OCI-LY3 (cell line): Measurements from ENCODE around the gene ALDOB.
A peak's percentile ranks its signal among the peaks of the same experiment; 100 is the strongest.

Experiments
- H2AFZ ChIP-seq: fragments of 200-600, 300-600 bp; shearing (Covaris generic); 2 replicates; pipeline ENCODE4 v1.6.0; 2014; ENCODE audit warnings: antibody characterized with exemption, low read depth, low read length
- H3K27ac ChIP-seq: fragments of 200-600, 300-600 bp; sonication (generic); 2 replicates; pipeline ENCODE4 v1.5.1; 2014; ENCODE audit warnings: mild to moderate bottlenecking, low read length, moderate library complexity, mixed read lengths
- H3K27me3 ChIP-seq: fragments of 200-600, 300-600 bp; sonication (generic); 2 replicates; pipeline ENCODE4 v1.6.1; 2014; ENCODE audit warnings: low read depth, low read length, mixed read lengths
- H3K36me3 ChIP-seq: fragments of 200-600, 300-600 bp; sonication (generic); replicated peaks from 2 replicates; pipeline ENCODE3; 2014; ENCODE audit warnings: low read depth, low read length, mixed read lengths
- H3K4me1 ChIP-seq: fragments of 300-600, 200-600 bp; sonication (generic); 2 replicates; pipeline ENCODE4 v1.6.1; 2014; ENCODE audit warnings: low read length, mixed read lengths
- H3K4me2 ChIP-seq: fragments of 200-600, 300-600 bp; sonication (generic); 2 replicates; pipeline ENCODE4 v1.6.1; 2014; ENCODE audit warnings: low read length, mixed read lengths
- H3K4me3 ChIP-seq: fragments of 300-600, 200-600 bp; sonication (generic); 2 replicates; pipeline ENCODE4 v1.5.1; 2014; ENCODE audit warnings: antibody characterized with exemption, mild to moderate bottlenecking, low read length, moderate library complexity
- H3K79me2 ChIP-seq: fragments of 300-600, 200-600 bp; shearing (Covaris generic); 2 replicates; pipeline ENCODE4 v1.6.1; 2014; ENCODE audit warnings: mild to moderate bottlenecking, low read length, mixed read lengths
- H3K9ac ChIP-seq: fragments of 300-600, 200-600 bp; shearing (Covaris generic); 2 replicates; pipeline ENCODE4 v1.6.0; 2014; ENCODE audit warnings: mild to moderate bottlenecking, low read length, moderate library complexity
- H3K9me3 ChIP-seq: fragments of 200-600, 300-600 bp; shearing (Covaris generic); 2 replicates; pipeline ENCODE4 v1.6.1; 2014; ENCODE audit warnings: low read length, mixed read lengths; ENCODE audit not compliant: insufficient read depth
- H4K20me1 ChIP-seq: fragments of 200-600, 300-600 bp; sonication (generic); 2 replicates; pipeline ENCODE4 v1.6.1; 2016; ENCODE audit warnings: low read length, mixed read lengths; ENCODE audit not compliant: insufficient read depth
- EZH2phosphoT487 ChIP-seq: fragments of 200-600 bp; shearing (Covaris generic); IDR thresholded peaks from 2 replicates; pipeline ENCODE4 v1.6.1; 2018; ENCODE audit warnings: antibody characterized with exemption, mixed run types, low read depth
- TF ChIP-seq, protein P1 (sequence below): fragments of 200-600, 300-600 bp; sonication (generic); IDR thresholded peaks from 2 replicates; pipeline ENCODE4 v1.5.1; 2014; ENCODE audit warnings: antibody characterized with exemption, low read length, low read depth

Gene ALDOB

DNA sequence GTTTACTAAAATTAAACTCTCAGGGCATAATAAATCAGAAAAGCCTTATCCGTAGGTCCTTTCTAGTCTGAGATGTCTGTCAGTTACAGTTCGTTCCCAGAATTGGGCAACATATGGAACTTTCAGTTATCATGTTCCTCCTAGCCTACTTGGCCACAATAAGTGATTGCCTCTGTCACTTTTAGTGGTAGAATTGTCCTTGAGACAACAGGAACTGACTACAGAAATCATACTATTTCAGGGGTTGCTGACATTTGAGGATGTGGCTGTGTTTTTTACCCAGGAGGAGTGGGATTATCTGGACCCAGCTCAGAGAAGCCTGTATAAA lies 36.0 kb downstream of the ALDOB start:
- Histone ChIP-seq H3K4me1 (peaks cover 17% of the 10 kb centered on the region), H3K9ac (peak overlapping the region; percentile 83), H3K27me3 (no peaks in the 10 kb centered on the region), H3K4me2 (peak overlapping the region; percentile 96), H3K27ac (no peak overlapping the region), H3K4me3 (peak overlapping the region; percentile 90), H4K20me1 (no peaks in the 10 kb centered on the region; the same call in 1 of the 2 replicates), H3K79me2 (peaks cover 59% of the 10 kb centered on the region), H3K36me3 (peaks cover 70% of the 10 kb centered on the region), H3K9me3 (peaks cover 3% of the 10 kb centered on the region; the same call in 1 of the 2 replicates), H2AFZ (no peak overlapping the region)
- TF ChIP-seq, protein P1, sequence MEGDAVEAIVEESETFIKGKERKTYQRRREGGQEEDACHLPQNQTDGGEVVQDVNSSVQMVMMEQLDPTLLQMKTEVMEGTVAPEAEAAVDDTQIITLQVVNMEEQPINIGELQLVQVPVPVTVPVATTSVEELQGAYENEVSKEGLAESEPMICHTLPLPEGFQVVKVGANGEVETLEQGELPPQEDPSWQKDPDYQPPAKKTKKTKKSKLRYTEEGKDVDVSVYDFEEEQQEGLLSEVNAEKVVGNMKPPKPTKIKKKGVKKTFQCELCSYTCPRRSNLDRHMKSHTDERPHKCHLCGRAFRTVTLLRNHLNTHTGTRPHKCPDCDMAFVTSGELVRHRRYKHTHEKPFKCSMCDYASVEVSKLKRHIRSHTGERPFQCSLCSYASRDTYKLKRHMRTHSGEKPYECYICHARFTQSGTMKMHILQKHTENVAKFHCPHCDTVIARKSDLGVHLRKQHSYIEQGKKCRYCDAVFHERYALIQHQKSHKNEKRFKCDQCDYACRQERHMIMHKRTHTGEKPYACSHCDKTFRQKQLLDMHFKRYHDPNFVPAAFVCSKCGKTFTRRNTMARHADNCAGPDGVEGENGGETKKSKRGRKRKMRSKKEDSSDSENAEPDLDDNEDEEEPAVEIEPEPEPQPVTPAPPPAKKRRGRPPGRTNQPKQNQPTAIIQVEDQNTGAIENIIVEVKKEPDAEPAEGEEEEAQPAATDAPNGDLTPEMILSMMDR = no peak
- no peak for TF ChIP-seq EZH2phosphoT487

DNA sequence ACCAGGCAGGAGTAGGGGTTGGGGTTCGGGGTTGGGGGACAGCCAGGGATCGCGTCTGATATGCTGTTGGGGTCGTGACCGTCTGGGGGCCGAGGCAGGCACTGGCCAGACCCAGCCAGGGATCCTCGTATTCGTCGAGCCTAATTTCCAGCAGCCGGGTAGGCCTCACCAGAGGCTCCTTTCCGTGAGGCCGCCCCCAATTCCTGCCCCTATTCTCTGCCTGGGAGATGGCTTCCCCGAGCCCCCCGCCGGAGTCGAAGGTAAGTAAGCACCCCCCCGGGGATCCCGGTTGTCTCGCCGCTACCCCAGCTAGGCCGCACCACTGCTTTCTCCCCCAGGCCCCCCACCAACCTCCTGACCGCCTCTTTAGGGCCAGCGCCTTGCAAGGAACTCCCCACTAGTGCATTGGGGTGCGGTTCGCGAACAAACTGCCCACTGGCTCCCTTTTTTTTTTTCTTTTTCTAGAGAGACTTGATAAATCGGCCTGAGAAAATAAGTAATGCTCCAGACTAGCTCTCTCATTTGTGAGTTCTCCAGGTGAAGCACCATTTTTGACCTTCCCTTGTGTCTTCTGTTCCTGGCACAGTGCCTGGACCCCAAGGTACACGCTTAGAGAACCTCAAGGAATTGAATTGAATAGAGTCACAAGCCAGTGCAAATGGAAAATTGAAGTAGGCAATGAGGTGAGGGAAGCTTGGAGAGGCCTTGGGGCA lies 36.5 kb downstream of the ALDOB start:
- Histone ChIP-seq H3K4me3 (peak overlapping the region; percentile 90), H3K9me3 (peaks cover 3% of the 10 kb centered on the region; the same call in 1 of the 2 replicates), H3K4me1 (peaks cover 17% of the 10 kb centered on the region), H3K27me3 (no peaks in the 10 kb centered on the region), H3K79me2 (peaks cover 64% of the 10 kb centered on the region), H3K4me2 (peak overlapping the region; percentile 96), H3K27ac (peak overlapping the region; percentile 34), H2AFZ (no peak overlapping the region), H4K20me1 (no peaks in the 10 kb centered on the region; the same call in 1 of the 2 replicates), H3K36me3 (peaks cover 70% of the 10 kb centered on the region), H3K9ac (peak overlapping the region; percentile 83)
- no peak for TF ChIP-seq EZH2phosphoT487
- TF ChIP-seq, protein P1 = no peak

DNA sequence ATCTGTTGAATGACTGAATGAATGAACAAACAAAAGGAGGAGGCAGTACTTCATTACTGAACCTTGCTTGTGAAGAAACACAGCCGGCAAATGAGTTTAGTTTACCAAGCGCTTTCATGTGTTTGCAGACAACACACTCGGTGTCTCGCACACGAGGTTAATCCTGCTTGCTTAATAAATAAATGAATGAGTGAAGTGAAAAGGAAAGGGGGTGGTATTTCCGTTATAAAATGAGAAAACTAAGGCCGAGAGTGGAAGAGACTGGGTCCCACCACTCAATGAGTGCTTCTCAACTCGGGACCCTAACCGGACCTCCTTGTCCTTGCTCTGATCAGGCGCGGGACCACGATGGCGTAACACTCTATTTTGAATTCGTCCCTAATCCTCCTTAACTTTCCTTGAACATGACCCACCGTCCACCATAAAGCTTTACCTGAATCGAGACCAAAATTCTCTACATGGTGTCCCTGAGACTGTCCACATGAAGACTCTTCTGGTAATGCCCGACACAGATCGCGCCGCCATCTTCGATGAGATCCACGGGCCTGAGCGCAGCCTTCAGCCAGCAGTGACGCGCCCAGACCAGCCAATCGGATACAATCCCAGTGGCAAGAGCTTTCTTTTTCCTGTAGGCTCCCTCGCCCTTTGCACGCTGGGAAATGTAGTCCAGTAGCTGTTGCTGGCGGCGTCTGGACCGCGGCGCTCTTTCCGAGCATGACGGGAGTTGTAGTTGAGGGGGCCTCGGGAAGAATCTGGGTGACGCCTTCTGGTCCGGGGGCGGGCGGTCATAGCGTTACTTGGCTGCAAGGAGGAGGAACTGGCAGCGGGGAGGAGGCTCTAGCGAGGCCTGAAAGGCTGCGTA lies 37.3 kb downstream of the ALDOB start, which contains the start of the genes MRPL50 and ZNF189:
MRPL50 (minus strand) TSS at position 551 of the 862 bp plus-strand sequence; CDS start at position 525, 26 bp downstream.
ZNF189 (plus strand) TSS at position 784 of the 862 bp plus-strand sequence. CDS start 306 bp downstream, outside the sequence.
- H3K9ac ChIP-seq = peak within 1 kb of the TSS; percentile 83
- peak within 1 kb of the TSS; percentile 69 for H2AFZ ChIP-seq
- no peaks in the 10 kb centered on the region; the same call in 1 of the 2 replicates for H4K20me1 ChIP-seq
- peaks cover 17% of the 10 kb centered on the region for H3K4me1 ChIP-seq
- peaks cover 72% of the 10 kb centered on the region for H3K79me2 ChIP-seq
- H3K36me3 ChIP-seq = peaks cover 70% of the 10 kb centered on the region
- H3K27ac ChIP-seq = peak within 1 kb of the TSS; percentile 34
- TF ChIP-seq, protein P1 = no peak
- TF ChIP-seq EZH2phosphoT487 = no peak
- H3K27me3 ChIP-seq = no peaks in the 10 kb centered on the region
- no peaks in the 10 kb centered on the region for H3K9me3 ChIP-seq
- H3K4me3 ChIP-seq = peak within 1 kb of the TSS; percentile 90
- H3K4me2 ChIP-seq = peak within 1 kb of the TSS; percentile 96

DNA sequence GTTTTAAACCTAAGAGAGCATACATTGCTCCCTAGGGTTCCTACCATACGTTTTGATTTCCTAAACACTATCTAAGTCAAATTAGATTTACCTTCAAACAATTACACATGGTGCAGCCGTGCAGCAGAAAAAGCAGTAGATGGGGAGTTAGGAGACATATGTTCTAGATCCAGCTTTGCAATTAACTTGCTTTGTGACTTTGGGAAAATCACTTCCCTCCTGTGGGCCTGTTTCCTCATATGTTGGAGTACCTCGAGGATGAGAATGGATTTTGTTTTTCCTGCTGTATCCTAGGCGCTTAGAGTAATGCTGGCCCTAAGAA lies 37.9 kb downstream of the ALDOB start:
- H3K27ac ChIP-seq = peak overlapping the region; percentile 28
- TF ChIP-seq, protein P1 = no peak
- no peak for TF ChIP-seq EZH2phosphoT487
- H3K4me1 ChIP-seq = peaks cover 17% of the 10 kb centered on the region
- no peak overlapping the region for H2AFZ ChIP-seq
- H3K79me2 ChIP-seq = peaks cover 78% of the 10 kb centered on the region
- peaks cover 5% of the 10 kb centered on the region for H4K20me1 ChIP-seq
- no peaks in the 10 kb centered on the region for H3K27me3 ChIP-seq
- peak overlapping the region; percentile 83 for H3K4me3 ChIP-seq
- no peaks in the 10 kb centered on the region for H3K9me3 ChIP-seq
- H3K36me3 ChIP-seq = peaks cover 70% of the 10 kb centered on the region
- H3K4me2 ChIP-seq = peak overlapping the region; percentile 84
- peak overlapping the region; percentile 78 for H3K9ac ChIP-seq
